Measurements from ENCODE around the gene ERLEC1. TPM values are rescaled to one million over a fixed set of nuclear protein-coding genes. Genes with fewer than 3 reads are reported as not detected.
"Not testable (repeated sequence)": the region's sequence is repeated elsewhere in the genome, so short reads cannot be mapped to it uniquely, and the experiment has no call there.

Gene ERLEC1
- total RNA-seq, 4 donors from 2014 or later = 26.7 to 53.6 (median 28.9) TPM

- H3K9me3 ChIP-seq = no peaks in the 10 kb centered on the region
- ATAC-seq = peak; percentile 15 to 20
- H3K27ac ChIP-seq = peak overlapping the region in 2 of 4 donors; percentile 22 to 68
- H3K27me3 ChIP-seq = no peaks in the 10 kb centered on the region
- H3K4me1 ChIP-seq = peaks cover 7 to 10% of the 10 kb centered on the region in 2 donors
- no peak for DNase-seq
- in situ Hi-C loops (cut with MboI; ENCODE audit: low sequenced_read_pairs in 4 of 4) (no loop called here), intact Hi-C loops (cut with DNase I; ENCODE audit: low total_unique reads) (no loop called here)
- H3K36me3 ChIP-seq = no peaks in the 10 kb centered on the region
- H3K4me3 ChIP-seq = no peak overlapping the region
- no peak for TF ChIP-seq POLR2A (IDR thresholded peaks at IDR 0.05)
- TF ChIP-seq, protein P1, sequence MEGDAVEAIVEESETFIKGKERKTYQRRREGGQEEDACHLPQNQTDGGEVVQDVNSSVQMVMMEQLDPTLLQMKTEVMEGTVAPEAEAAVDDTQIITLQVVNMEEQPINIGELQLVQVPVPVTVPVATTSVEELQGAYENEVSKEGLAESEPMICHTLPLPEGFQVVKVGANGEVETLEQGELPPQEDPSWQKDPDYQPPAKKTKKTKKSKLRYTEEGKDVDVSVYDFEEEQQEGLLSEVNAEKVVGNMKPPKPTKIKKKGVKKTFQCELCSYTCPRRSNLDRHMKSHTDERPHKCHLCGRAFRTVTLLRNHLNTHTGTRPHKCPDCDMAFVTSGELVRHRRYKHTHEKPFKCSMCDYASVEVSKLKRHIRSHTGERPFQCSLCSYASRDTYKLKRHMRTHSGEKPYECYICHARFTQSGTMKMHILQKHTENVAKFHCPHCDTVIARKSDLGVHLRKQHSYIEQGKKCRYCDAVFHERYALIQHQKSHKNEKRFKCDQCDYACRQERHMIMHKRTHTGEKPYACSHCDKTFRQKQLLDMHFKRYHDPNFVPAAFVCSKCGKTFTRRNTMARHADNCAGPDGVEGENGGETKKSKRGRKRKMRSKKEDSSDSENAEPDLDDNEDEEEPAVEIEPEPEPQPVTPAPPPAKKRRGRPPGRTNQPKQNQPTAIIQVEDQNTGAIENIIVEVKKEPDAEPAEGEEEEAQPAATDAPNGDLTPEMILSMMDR (IDR thresholded peaks at IDR 0.05 in 4 of 5, conservative IDR thresholded peaks at IDR 0.05 in 1 of 5) = no peak
These were observed 56.8 kb downstream of the ERLEC1 start for GRCh38 chr2:53843595-53843994.

DNA sequence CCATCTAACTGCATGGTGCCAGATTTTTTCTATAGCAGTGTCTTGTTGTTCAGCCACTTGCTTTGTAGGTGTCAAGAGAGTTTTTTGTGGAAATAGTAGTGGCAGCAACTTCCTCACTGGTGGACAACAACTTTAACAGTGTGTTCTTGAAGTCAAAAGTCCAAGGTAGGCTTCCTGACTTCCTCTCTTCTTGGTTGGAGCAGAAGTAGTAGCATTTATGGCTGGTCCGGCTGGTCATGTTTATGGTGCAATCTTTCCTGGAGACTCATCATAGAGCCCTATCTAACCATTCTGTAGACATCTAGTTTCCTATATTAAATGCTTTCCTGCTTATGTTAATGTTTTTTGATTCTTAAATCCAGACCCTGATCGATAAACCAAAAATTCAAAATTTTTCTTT is 61.2 kb downstream of the ERLEC1 start:
- Histone ChIP-seq H3K27me3 (no peaks in the 10 kb centered on the region), H3K27ac (no peak overlapping the region), H3K36me3 (peaks cover 0 to 4% of the 10 kb centered on the region in 2 donors), H3K4me1 (peaks cover 5 to 6% of the 10 kb centered on the region in 2 donors), H3K9me3 (no peaks in the 10 kb centered on the region), H3K4me3 (no peak overlapping the region)
- intact Hi-C loops (cut with DNase I; ENCODE audit: low total_unique reads) = no loop called here
- no peak for ATAC-seq
- DNase-seq = no peak
- in situ Hi-C loops (cut with MboI; ENCODE audit: low sequenced_read_pairs in 4 of 4) = no loop called here
- TF ChIP-seq, protein P1 (IDR thresholded peaks at IDR 0.05 in 4 of 5, conservative IDR thresholded peaks at IDR 0.05 in 1 of 5) = no peak
- no peak for TF ChIP-seq POLR2A (IDR thresholded peaks at IDR 0.05)

DNA sequence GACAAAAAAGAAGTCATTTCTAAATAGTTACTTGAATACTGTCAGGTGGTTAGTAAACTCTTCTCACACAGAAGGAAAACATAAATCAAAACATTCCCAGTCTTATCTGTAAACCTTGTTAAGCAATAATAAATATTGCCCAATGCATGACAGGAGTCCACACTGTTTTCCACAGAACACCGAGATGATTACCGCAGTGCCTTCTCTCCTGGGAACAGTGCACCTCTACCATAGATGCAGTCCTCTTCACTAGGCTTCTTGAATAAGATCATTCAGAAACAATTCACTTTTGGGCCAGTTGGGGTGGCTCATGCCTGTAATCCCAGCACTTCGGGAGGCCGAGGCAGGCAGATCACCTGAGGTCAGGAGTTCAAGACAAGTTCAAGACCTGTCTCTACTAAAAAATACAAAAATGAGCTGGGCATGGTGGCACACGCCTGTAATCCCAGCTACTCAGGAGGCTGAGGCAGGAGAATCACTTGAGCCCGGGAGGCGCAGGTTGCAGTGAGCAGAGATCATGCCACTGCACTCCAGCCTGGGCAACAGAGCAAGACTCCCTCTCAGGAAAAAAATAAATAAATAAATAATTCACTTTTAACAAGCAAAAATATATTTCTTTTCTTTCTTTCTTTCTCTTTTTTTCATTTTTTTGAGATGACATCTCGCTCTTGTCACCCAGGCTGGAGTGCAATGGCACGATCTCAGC is 64.4 kb downstream of the ERLEC1 start:
- H3K4me3 ChIP-seq; in situ Hi-C loops (cut with MboI; ENCODE audit: low sequenced_read_pairs in 4 of 4); intact Hi-C loops (cut with DNase I; ENCODE audit: low total_unique reads); H3K9me3 ChIP-seq; H3K27me3 ChIP-seq; H3K4me1 ChIP-seq; DNase-seq: not testable (repeated sequence)
- Histone ChIP-seq H3K36me3 (peaks cover 0 to 15% of the 10 kb centered on the region in 2 donors), H3K27ac (peak overlapping the region; percentile 6 to 52 (median 28))
- ATAC-seq = peak; percentile 78 to 85

- no peaks in the 10 kb centered on the region for H3K9me3 ChIP-seq
- no peak overlapping the region for H3K4me3 ChIP-seq
- in situ Hi-C loops (cut with MboI; ENCODE audit: low sequenced_read_pairs in 4 of 4) (no loop called here), intact Hi-C loops (cut with DNase I; ENCODE audit: low total_unique reads) (no loop called here)
- no peaks in the 10 kb centered on the region for H3K4me1 ChIP-seq
- ATAC-seq (no peak), DNase-seq (no peak)
- no peak overlapping the region for H3K27ac ChIP-seq
- peaks cover 0 to 15% of the 10 kb centered on the region in 2 donors for H3K36me3 ChIP-seq
- TF ChIP-seq POLR2A (IDR thresholded peaks at IDR 0.05) = no peak
- TF ChIP-seq, protein P1 (IDR thresholded peaks at IDR 0.05 in 4 of 5, conservative IDR thresholded peaks at IDR 0.05 in 1 of 5) = no peak
- H3K27me3 ChIP-seq = no peaks in the 10 kb centered on the region
These were observed 65.7 kb downstream of the ERLEC1 start for GRCh38 chr2:53852532-53852931.

DNA sequence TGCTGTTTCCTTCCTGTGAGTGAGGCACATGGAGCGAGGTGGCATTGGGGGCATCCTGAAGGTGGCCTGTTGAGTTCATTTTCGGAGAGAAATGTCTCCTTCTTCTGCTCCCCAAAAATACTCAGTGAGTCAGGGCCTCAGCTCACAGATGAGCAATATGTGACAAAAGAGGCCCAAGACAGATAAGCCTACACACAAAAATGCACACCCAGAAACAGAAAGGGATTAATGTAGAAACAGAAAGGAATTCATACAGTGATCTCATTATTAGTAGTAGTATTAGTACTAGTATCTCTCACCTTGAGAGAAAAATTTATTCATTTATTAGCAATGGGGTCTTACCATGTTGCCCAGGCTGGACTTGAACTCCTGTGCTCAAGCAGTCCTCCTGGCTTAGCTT is 67.8 kb downstream of the ERLEC1 start:
- DNase-seq = no peak
- in situ Hi-C loops (cut with MboI; ENCODE audit: low sequenced_read_pairs in 4 of 4) (no loop called here), intact Hi-C loops (cut with DNase I; ENCODE audit: low total_unique reads) (no loop called here)
- TF ChIP-seq, protein P1 (IDR thresholded peaks at IDR 0.05 in 4 of 5, conservative IDR thresholded peaks at IDR 0.05 in 1 of 5) = no peak
- Histone ChIP-seq H3K4me3 (no peak overlapping the region), H3K9me3 (no peaks in the 10 kb centered on the region), H3K27me3 (no peaks in the 10 kb centered on the region), H3K36me3 (peaks cover 0 to 14% of the 10 kb centered on the region in 2 donors), H3K27ac (peak overlapping the region in 1 of 4 donors; percentile 12), H3K4me1 (no peaks in the 10 kb centered on the region)
- no peak for ATAC-seq
